HG03439 (cell line): ENCODE results near the gene CAPS.

Source experiments
- ATAC-seq: cut with Tn5 transposase; IDR thresholded peaks from one replicate; pipeline ENCODE4 v1.9.1; 2021; ENCODE audit warnings: mild to moderate bottlenecking, moderate library complexity; ENCODE audit not compliant: unreplicated experiment

The CAPS gene

GRCh38 chr19:5908773-5909442, 5.1 kb upstream of the CAPS start:
- ATAC-seq, result no peak

GRCh38 chr19:5910638-5910907, 3.5 kb upstream of the CAPS start:
- ATAC-seq, result no peak

DNA sequence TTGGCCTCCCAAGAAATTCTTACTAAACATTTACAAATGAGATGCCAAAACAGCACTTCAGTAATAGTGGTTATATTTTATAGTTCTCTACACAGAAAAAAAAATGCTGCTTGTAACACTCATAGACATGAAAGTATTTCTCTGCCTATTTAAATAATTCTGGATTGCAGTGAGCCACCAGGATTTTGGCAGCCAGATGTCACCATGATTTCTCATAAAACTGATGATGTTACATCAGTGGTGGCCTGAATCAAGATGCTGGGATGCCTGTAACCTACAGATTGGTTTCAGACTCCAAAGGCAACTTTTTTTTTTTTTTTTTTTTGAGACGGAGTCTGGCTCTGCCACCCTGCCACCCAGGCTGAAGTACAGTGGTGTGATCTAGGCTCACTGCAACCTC, 2.7 kb upstream of the CAPS start:
- no peak for ATAC-seq

DNA sequence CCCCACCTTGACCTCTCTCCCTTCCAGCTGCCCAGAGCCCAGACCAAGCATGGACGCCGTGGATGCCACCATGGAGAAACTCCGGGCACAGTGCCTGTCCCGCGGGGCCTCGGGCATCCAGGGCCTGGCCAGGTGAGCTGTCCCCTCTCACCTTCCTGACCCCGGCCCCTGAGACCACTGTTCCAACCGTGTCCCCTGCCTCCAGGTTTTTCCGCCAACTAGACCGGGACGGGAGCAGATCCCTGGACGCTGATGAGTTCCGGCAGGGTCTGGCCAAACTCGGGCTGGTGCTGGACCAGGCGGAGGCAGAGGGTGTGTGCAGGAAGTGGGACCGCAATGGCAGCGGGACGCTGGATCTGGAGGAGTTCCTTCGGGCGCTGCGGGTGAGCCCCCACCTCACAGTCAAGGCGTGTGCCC, 312 bp downstream of the CAPS start:
- ATAC-seq, result no peak

DNA sequence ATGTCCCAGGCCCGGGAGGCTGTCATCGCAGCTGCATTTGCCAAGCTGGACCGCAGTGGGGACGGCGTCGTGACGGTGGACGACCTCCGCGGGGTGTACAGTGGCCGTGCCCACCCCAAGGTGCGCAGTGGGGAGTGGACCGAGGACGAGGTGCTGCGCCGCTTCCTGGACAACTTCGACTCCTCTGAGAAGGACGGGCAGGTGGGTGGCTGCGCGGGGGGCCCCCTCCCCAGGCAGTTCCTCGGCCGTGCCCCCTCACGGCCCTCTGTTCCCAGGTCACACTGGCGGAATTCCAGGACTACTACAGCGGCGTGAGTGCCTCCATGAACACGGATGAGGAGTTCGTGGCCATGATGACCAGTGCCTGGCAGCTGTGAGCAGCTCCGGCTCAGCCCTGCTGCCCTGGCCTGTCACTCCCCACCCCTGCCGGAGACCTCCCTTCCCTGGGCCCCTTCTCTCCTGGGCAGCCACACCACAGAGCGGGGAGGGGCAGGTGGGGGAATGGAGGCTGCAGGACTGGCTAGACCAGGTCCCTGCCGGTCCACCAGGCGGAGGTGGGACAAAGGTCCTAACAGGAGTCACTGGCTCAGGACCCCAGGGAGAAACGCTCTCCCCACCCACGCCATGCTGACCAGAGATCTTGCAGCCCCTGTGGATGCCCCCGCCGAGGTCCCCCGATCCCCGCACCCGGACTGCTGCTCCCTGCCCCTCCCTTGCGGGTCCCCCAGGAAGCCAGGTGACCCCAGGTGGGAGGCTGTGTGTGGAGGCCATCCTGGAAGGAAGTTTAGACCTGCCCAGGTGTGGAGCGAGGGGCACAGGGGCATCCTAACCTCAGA, 1.1 kb downstream of the CAPS start:
- ATAC-seq, result no peak

GRCh38 chr19:5915782-5916165, 1.7 kb downstream of the CAPS start:
- no peak for ATAC-seq

- no peak for ATAC-seq
Measured at GRCh38 chr19:5916181-5916708, 2.2 kb downstream of the CAPS start.

DNA sequence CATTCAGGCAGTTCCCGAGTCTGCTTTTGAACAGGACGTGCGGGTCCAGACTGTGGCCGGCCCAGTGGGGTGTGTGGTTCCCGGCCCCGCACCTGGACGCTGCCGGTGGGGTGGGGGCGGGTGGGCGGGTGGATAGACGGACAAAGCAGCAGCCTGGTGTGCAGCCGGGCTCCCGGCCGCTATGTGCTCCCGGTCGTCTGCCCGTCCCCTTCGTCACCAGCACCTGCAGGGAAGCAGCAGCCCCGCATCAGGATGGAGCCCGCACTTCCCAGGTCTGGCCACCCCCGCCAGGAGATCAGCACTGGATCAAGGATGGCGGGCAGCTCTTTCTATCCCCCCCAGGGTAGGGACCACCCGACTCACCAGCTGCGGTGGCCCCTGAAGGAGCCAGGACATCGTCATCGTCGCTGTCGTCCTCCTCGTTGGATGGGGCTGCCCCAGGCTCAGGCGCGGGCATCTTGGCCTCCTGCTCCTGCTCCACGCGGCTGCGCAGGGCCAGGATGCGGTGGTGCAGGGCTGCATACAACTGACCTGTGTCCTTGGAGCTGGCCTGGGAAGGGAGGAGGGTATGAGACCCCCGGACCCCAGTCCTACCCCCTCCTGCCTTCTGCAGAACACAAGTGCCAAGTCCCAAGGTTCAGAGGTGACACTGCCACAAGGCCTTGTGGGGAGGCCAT, 3.5 kb downstream of the CAPS start:
- ATAC-seq, result no peak

DNA sequence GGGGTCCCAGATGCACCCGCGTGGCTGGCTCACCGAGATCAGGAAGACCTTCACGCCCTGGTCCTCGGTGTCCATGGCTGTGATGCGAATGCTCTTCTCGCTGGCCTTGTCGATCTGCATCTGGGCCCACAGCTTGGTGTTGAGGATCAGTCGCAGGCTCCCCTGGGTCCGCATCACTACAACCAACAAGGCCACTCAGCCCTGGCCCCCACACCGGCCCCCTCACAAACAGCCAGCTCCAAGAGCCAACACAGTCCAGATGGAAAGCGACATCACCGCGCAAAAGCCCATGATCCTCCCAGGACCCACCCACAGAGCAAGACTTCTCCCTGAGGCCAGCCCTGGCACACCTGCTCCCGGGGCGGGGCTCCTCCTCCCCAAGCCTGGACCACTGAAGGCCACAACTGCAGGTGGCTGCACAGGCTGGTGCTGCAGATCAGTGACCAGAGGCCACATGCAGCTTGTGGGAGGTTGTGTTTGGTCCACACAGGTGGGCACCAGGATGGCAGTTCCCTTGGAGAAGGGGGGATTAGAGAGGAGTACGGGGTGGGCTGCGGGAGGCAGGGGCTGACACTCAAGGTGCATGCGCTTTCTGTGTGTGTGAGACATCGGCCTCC, 4.5 kb downstream of the CAPS start:
- ATAC-seq, result no peak

- ATAC-seq, result no peak
Measured at GRCh38 chr19:5921516-5922160, 7.6 kb downstream of the CAPS start.

DNA sequence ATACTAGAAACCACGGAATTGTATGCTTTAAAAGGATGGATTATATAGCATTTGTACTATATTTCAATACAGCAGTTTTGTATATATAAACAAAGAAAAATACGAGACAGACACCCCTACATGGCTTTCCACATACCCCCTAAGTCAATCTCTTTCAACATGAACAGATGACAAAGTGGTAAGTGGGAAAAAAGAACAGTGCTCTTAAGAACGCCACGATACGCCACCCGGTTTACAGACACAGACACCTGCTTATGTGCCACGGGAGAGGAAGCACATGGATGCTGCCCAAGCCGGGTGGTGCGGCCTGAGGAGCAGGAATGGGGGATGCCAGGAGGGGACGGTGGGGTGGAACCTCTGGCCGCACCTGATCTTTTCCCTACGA, 8.1 kb downstream of the CAPS start:
- no peak for ATAC-seq

GRCh38 chr19:5923356-5923755, 9.3 kb downstream of the CAPS start:
- no peak for ATAC-seq

- ATAC-seq, result no peak
Measured at GRCh38 chr19:5925830-5926427, 11.9 kb downstream of the CAPS start.

- no peak for ATAC-seq
Measured at GRCh38 chr19:5926641-5927440, 12.8 kb downstream of the CAPS start.

- ATAC-seq, result no peak
Measured at GRCh38 chr19:5927441-5927821, 13.4 kb downstream of the CAPS start.

- ATAC-seq, result no peak
Measured at GRCh38 chr19:5929179-5929578, 15.1 kb downstream of the CAPS start.

DNA sequence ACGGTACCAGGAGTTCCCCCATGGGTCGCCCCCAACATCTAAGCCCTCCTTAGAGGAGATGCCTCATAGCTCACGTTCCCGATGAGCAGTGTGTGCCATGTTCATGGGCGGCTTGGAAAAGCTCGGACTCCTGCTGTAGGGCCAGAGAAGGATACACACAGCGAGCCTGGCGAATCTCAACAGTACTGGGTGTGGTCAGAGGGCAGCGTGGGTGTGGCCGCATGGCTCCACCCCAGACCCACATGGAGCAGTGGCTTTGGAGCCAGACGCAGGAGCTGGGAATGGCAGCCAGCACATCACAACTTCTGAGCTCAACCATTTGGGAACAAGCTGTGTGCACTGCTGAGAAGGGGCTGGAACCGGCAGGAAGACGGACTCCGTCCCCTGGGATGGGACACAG, 15.6 kb downstream of the CAPS start:
- ATAC-seq, result no peak

DNA sequence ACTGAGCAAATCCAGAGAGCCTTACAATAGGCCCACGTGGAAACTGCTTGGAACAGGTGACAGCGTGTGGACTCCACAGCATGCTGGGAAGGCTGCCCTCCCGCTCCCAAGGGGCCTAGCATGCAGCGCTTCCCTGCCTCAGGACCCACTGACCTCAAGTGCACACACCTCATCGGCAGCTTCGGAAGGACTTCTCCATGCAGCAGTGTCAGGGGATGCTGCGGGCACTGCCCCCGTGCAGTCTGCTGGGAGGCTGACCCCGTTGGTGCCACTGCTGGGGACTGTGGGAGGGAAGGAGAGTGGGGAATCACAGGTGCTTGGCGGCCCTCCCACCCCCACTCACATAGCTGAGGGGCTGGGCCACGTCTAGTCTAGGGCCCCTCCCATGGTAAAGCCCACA, 17.2 kb downstream of the CAPS start:
- ATAC-seq, result no peak

- ATAC-seq, result no peak
Measured at GRCh38 chr19:5932146-5932545, 18.1 kb downstream of the CAPS start.
